ENCODE results near the gene AUNIP. TPM values are rescaled to one million over a fixed set of nuclear protein-coding genes. Genes with fewer than 3 reads are reported as not detected.

The AUNIP gene
- total RNA-seq, 1 experiment from 2014 or later: 22.2 TPM

DNA sequence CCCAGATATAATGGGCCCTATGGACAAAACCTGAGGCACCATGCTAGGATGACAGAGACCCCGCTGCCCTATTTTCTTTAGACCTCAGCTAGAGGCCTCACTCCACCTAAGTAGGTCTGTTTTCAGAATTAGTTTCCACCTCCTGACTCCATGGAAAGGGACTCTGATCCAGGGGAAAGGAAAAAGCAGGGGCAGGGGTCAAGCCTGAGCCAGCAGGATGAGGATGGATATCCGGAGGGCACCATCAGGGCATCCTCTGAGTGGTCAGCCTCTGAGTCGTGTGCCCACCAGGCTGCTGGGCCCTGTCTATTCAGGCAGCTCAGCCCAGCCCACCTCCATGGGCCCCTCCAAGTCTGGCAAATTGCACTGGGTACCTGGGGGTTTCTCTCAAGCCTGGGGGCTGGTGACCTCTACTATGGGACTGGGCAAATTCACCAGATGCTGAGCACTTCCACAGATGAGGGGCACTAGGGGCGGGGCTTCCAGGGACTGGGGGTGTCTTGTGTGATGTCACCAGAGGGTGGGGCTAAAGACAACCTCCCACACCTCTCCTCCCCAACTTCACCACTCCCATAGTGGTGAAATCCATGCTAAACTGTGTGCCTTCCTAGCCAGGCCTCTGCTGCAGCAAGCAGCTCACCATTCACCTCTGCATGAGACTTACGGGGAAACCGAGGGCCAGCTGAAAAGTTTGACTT lies 10.8 kb upstream of the AUNIP start:
- no peak overlapping the region for H3K9ac ChIP-seq (ENCODE audit: extremely low read depth, insufficient read length, low read length)
- H3K27ac Mint-ChIP-seq: peak overlapping the region in 1 of 3 experiments; percentile 41; a peak in 2 of 7 replicates
- H3K4me1 ChIP-seq (ENCODE audit: insufficient read depth, low read length): peaks cover 2% of the 10 kb centered on the region; the same call in 1 of the 2 replicates
- H2BK15ac ChIP-seq (ENCODE audit: low read depth, low read length): no peak overlapping the region
- no peaks in the 10 kb centered on the region for H3K79me1 ChIP-seq (ENCODE audit: insufficient read depth, low read depth, low read length, poor library complexity, severe bottlenecking)
- no peaks in the 10 kb centered on the region for H3K23me2 ChIP-seq (ENCODE audit: insufficient read length, low read depth, low read length, poor library complexity, severe bottlenecking)
- no peak overlapping the region for H3T11ph ChIP-seq (ENCODE audit: low read length)
- H3K9me3 ChIP-seq (ENCODE audit: control insufficient read depth, low read depth, low read length): no peaks in the 10 kb centered on the region
- no CpG with 5 or more reads among the region's 6 CpGs for WGBS (ENCODE audit: extremely low coverage, insufficient read length, low lambda C conversion rate)
- H3K27ac ChIP-seq (ENCODE audit: insufficient read length, low read depth, low read length): no peak overlapping the region
- no peak overlapping the region for H2BK5ac ChIP-seq (ENCODE audit: insufficient read length, low read length)
- no peaks in the 10 kb centered on the region for H3K36me3 Mint-ChIP-seq (ENCODE audit: insufficient read depth in 1 of 3, low read depth in 3 of 3)
- H3K4me2 ChIP-seq (ENCODE audit: insufficient read depth, insufficient read length, low read length): no peak overlapping the region
- no peak overlapping the region for H2AK5ac ChIP-seq (ENCODE audit: insufficient read length, low read length)
- no peak overlapping the region for H4K5ac ChIP-seq (ENCODE audit: insufficient read length, low read depth, low read length)
- DNase-seq: no peak
- H4K91ac ChIP-seq (ENCODE audit: insufficient read length, low read depth, low read length): no peak overlapping the region
- TF ChIP-seq, protein P1, sequence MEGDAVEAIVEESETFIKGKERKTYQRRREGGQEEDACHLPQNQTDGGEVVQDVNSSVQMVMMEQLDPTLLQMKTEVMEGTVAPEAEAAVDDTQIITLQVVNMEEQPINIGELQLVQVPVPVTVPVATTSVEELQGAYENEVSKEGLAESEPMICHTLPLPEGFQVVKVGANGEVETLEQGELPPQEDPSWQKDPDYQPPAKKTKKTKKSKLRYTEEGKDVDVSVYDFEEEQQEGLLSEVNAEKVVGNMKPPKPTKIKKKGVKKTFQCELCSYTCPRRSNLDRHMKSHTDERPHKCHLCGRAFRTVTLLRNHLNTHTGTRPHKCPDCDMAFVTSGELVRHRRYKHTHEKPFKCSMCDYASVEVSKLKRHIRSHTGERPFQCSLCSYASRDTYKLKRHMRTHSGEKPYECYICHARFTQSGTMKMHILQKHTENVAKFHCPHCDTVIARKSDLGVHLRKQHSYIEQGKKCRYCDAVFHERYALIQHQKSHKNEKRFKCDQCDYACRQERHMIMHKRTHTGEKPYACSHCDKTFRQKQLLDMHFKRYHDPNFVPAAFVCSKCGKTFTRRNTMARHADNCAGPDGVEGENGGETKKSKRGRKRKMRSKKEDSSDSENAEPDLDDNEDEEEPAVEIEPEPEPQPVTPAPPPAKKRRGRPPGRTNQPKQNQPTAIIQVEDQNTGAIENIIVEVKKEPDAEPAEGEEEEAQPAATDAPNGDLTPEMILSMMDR (conservative IDR thresholded peaks at IDR 0.05): no peak
- no peak overlapping the region for H3K18ac ChIP-seq (ENCODE audit: insufficient read length, low read depth, low read length)
- no peak overlapping the region for H3K4me3 Mint-ChIP-seq
- H4K20me1 ChIP-seq (ENCODE audit: control insufficient read depth, insufficient read depth, insufficient read length): no peaks in the 10 kb centered on the region
- no peak overlapping the region for H3K56ac ChIP-seq (ENCODE audit: insufficient read length, low read depth, low read length)
- no peaks in the 10 kb centered on the region for H3K9me3 Mint-ChIP-seq
- no peak overlapping the region for H3K4ac ChIP-seq (ENCODE audit: low read depth, low read length)
- no peaks in the 10 kb centered on the region for H3K27me3 ChIP-seq (ENCODE audit: insufficient read depth, low read length)
- H2AFZ ChIP-seq (ENCODE audit: low read length): no peak overlapping the region
- H3K14ac ChIP-seq (ENCODE audit: insufficient read depth, low read length): no peak overlapping the region
- no peak overlapping the region for H2BK120ac ChIP-seq (ENCODE audit: low read depth, low read length, poor library complexity, severe bottlenecking)
- H3K27me3 Mint-ChIP-seq (ENCODE audit: low read depth): peaks cover 2% of the 10 kb centered on the region; the same call in 1 of the 2 replicates
- H3K79me2 ChIP-seq (ENCODE audit: insufficient read depth, low read length): no peaks in the 10 kb centered on the region
- no peak overlapping the region for H4K8ac ChIP-seq (replicated peaks; ENCODE audit: insufficient read length, low read depth, low read length)
- no peak overlapping the region for H3K23ac ChIP-seq (ENCODE audit: insufficient read length, low read depth, low read length)
- H2BK12ac ChIP-seq (ENCODE audit: insufficient read length, low read depth, low read length): no peak overlapping the region
- H2BK20ac ChIP-seq (ENCODE audit: low read depth, low read length, poor library complexity, severe bottlenecking): no peak overlapping the region
- peaks cover 25 to 36% of the 10 kb centered on the region in 2 experiments for H3K4me1 Mint-ChIP-seq

Data from H9 (cell line).